Liver (tissue), 9 donors: ENCODE results near the gene RAB17. TPM values are rescaled to one million over a fixed set of nuclear protein-coding genes. Genes with fewer than 3 reads are reported as not detected.

ENCODE experiments used
- DNase-seq: peaks from one replicate; pipeline ENCODE4 v3.0.0-alpha.2; 2017; ENCODE audit warnings: low spot score
- H3K27ac ChIP-seq, 2 donors: one replicate each; pipeline ENCODE4 v1.7.0; 2013; ENCODE audit warnings: inconsistent platforms in 2 of 2, low read length in 2 of 2, control low read depth in 1 of 2, low read depth in 1 of 2, mild to moderate bottlenecking in 1 of 2
- H3K27me3 ChIP-seq, 4 donors: one replicate each; pipeline versions ENCODE4 v1.6.1 to v1.7.0; 2013; ENCODE audit warnings: low read length in 3 of 4, inconsistent platforms in 1 of 4, mild to moderate bottlenecking in 1 of 4, moderate library complexity in 1 of 4; ENCODE audit not compliant: control insufficient read depth in 4 of 4, insufficient read depth in 4 of 4
- H3K36me3 ChIP-seq, 4 donors: one replicate each; pipeline versions ENCODE4 v1.6.1 to v1.7.0; 2013; ENCODE audit warnings: low read length in 3 of 4, mild to moderate bottlenecking in 3 of 4, low read depth in 1 of 4, moderate library complexity in 1 of 4; ENCODE audit not compliant: control insufficient read depth in 4 of 4, insufficient read depth in 3 of 4
- H3K4me1 ChIP-seq, 4 donors: one replicate each; pipeline versions ENCODE4 v1.6.1 to v1.7.0; 2013; ENCODE audit warnings: low read length in 3 of 4, mild to moderate bottlenecking in 3 of 4, moderate library complexity in 1 of 4; ENCODE audit not compliant: control insufficient read depth in 4 of 4, insufficient read depth in 4 of 4
- H3K4me3 ChIP-seq, 3 donors: one replicate each; pipeline versions ENCODE4 v1.6.1 to v1.7.0; 2013; ENCODE audit warnings: low read length in 3 of 3, control low read depth in 1 of 3, low read depth in 1 of 3, mild to moderate bottlenecking in 1 of 3
- H3K9ac ChIP-seq, 2 donors: one replicate each; pipeline ENCODE4 v1.7.0; 2013; ENCODE audit warnings: low read length in 2 of 2, mild to moderate bottlenecking in 2 of 2, moderate library complexity in 2 of 2, control low read depth in 1 of 2, low read depth in 1 of 2
- H3K9me3 ChIP-seq, 4 donors: one replicate each; pipeline versions ENCODE4 v1.6.1 to v1.7.0; 2013; ENCODE audit warnings: low read length in 3 of 4; ENCODE audit not compliant: control insufficient read depth in 4 of 4
- FOXA2 ChIP-seq: IDR thresholded peaks from 2 replicates; pipeline ENCODE4 v1.6.1; 2016; ENCODE audit warnings: antibody characterized with exemption
- HNF4A ChIP-seq, 2 donors: conservative IDR thresholded peaks; 2 replicates each; pipeline ENCODE4 v1.6.1; 2016; ENCODE audit warnings: antibody characterized with exemption in 2 of 2, mild to moderate bottlenecking in 2 of 2
- JUND ChIP-seq, 2 donors: IDR thresholded peaks; 2 replicates each; pipeline ENCODE4 v1.6.1; 2016; ENCODE audit warnings: antibody characterized with exemption in 2 of 2
- NR2F2 ChIP-seq: IDR thresholded peaks from 2 replicates; pipeline ENCODE4 v1.6.1; 2016; ENCODE audit warnings: antibody characterized with exemption
- RAD21 ChIP-seq, 2 donors: IDR thresholded peaks; 2 replicates each; pipeline ENCODE4 v1.6.1; 2016; ENCODE audit warnings: antibody characterized with exemption in 2 of 2, mild to moderate bottlenecking in 2 of 2
- RXRA ChIP-seq, 2 donors: IDR thresholded peaks; 2 replicates each; pipeline ENCODE4 v1.6.1; 2017 to 2018; ENCODE audit warnings: antibody characterized with exemption in 2 of 2, mild to moderate bottlenecking in 1 of 2
- SP1 ChIP-seq: IDR thresholded peaks from 2 replicates; pipeline ENCODE4 v1.6.1; 2018; ENCODE audit warnings: antibody characterized with exemption, mild to moderate bottlenecking
- TAF1 ChIP-seq: conservative IDR thresholded peaks from 2 replicates; pipeline ENCODE4 v1.6.1; 2016; ENCODE audit warnings: antibody characterized with exemption, mild to moderate bottlenecking
- YY1 ChIP-seq: IDR thresholded peaks from 2 replicates; pipeline ENCODE4 v1.6.1; 2016; ENCODE audit warnings: antibody characterized with exemption, mild to moderate bottlenecking
- WGBS: extraction: QIAGEN DNeasy Blood & Tissue Kit; methylation state at CpG from one replicate; pipeline ENCODE4 v1.1.7; 2013; 5-methylcytosine and 5-hydroxymethylcytosine counted together
- polyA plus RNA-seq, 2 donors: library from polyadenylated mRNA; stranded (reverse) in 1 of 2; unstranded in 1 of 2; fragments of 200-250 nt in 1 of 2; fragments of >200 nt in 1 of 2; fragmentation: Nextera tagmentation in 1 of 2; extraction: Ambion mirVana in 1 of 2; gene quantifications; one replicate each; pipeline versions ENCODE4 v1.2.1 to v1.2.3, GENCODE V29; 2013 to 2015
- total RNA-seq, 2 donors: library from RNA; depleted of rRNA; stranded (reverse); fragments of >200 nt; gene quantifications; one replicate each; pipeline ENCODE4 v1.2.3, GENCODE V29; 2014
- TF ChIP-seq, protein P1 (sequence below): IDR thresholded peaks from 2 replicates; pipeline ENCODE4 v1.6.1; 2016; ENCODE audit warnings: antibody characterized with exemption
- TF ChIP-seq, protein P2 (sequence below): IDR thresholded peaks from 2 replicates; pipeline ENCODE4 v1.6.1; 2016; ENCODE audit warnings: antibody characterized with exemption, mild to moderate bottlenecking
- TF ChIP-seq, protein P3 (sequence below): IDR thresholded peaks from 2 replicates; pipeline ENCODE4 v1.6.1; 2016; ENCODE audit warnings: antibody characterized with exemption
- donor health status: healthy.
- donor health status: healthy.
- donor health status: healthy.
- donor health status: healthy.
- donor health status: healthy.

RAB17 gene
- total and polyA plus RNA-seq, 4 donors = 17.8 to 96.5 (median 74.9) TPM

DNA sequence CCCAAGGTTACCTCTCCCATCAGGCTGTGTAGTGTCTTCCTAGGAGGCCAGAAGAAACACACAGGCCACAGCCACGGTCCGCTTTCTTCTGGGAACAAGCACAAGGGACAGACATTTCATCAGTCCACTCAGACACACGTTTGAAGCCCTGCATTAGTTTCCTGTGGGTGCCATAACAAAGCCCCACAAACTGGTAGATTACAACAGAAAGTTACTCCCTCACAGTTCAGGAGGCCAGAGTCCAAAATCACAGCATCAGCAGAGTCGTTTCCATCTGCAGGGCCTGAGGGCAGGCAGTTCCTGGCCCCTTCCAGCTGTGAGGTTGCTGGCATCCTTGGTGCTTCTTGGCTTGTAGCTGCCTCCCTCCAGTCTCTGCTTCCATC is 32.9 kb downstream of the RAB17 start:
- Histone ChIP-seq H3K9ac (no peak overlapping the region), H3K9me3 (peaks cover 3 to 6% (median 3%) of the 10 kb centered on the region in 4 donors), H3K4me1 (peaks cover 0 to 8% (median 5%) of the 10 kb centered on the region in 4 donors), H3K36me3 (peaks cover 4 to 15% (median 12%) of the 10 kb centered on the region in 4 donors), H3K27ac (no peak overlapping the region), H3K4me3 (no peak overlapping the region), H3K27me3 (no peaks in the 10 kb centered on the region)
- no peak for DNase-seq
- WGBS = 67% methylated on average over 4 of the region's 4 CpGs
- TF ChIP-seq NR2F2 (no peak), HNF4A (conservative IDR thresholded peaks at IDR 0.05) (peak in 1 of 2 donors; percentile 55), YY1 (no peak)

DNA sequence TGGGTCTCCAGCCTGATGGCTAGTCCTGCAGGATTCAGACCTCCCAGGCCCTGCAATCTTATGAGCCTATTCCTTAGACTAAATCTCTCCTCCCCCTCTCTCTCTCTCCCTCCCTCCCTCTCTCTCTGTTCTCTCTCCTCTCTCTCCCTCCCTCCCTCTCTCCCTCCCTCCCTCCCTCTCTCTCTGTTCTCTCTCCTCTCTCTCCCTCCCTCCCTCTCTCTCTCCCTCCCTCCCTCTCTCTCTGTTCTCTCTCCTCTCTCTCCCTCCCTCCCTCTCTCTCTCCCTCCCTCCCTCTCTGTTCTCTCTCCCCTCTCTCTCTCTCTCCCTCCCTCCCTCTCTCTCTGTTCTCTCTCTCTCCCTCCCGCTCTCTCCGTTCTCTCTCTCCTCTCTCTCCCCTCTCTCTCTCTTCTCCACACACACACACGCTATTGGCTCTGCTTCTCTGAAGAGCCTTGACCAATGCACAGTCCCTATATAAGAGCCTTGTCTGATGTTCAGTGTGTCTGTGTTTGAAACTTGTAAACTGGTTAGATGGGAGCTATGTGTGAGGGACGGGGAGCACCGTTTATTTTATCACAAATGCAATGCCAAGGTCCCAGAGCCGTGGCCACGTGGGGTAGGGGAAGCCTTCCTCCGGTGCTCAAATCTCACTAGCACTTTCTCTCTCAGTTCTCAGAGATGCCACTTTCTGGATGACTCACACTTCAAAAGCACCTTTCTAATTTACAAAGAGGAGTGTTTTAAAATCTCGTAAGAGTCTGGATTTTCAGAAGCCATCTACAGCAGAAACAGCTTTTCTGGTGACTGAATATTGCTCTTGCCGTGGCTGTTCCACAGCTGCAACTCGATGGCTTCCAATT is 33.5 kb downstream of the RAB17 start:
- peaks cover 5 to 15% (median 12%) of the 10 kb centered on the region in 4 donors for H3K36me3 ChIP-seq
- H3K9ac ChIP-seq = no peak overlapping the region
- peaks cover 3 to 6% (median 3%) of the 10 kb centered on the region in 4 donors for H3K9me3 ChIP-seq
- H3K27me3 ChIP-seq = no peaks in the 10 kb centered on the region
- TF ChIP-seq, protein P1, sequence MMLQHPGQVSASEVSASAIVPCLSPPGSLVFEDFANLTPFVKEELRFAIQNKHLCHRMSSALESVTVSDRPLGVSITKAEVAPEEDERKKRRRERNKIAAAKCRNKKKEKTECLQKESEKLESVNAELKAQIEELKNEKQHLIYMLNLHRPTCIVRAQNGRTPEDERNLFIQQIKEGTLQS = no peak
- TF ChIP-seq SP1 (no peak), YY1 (no peak), HNF4A (conservative IDR thresholded peaks at IDR 0.05) (no peak), NR2F2 (no peak), TAF1 (no peak), RAD21 (IDR thresholded peaks at IDR 0.05) (no peak)
- TF ChIP-seq, protein P2, sequence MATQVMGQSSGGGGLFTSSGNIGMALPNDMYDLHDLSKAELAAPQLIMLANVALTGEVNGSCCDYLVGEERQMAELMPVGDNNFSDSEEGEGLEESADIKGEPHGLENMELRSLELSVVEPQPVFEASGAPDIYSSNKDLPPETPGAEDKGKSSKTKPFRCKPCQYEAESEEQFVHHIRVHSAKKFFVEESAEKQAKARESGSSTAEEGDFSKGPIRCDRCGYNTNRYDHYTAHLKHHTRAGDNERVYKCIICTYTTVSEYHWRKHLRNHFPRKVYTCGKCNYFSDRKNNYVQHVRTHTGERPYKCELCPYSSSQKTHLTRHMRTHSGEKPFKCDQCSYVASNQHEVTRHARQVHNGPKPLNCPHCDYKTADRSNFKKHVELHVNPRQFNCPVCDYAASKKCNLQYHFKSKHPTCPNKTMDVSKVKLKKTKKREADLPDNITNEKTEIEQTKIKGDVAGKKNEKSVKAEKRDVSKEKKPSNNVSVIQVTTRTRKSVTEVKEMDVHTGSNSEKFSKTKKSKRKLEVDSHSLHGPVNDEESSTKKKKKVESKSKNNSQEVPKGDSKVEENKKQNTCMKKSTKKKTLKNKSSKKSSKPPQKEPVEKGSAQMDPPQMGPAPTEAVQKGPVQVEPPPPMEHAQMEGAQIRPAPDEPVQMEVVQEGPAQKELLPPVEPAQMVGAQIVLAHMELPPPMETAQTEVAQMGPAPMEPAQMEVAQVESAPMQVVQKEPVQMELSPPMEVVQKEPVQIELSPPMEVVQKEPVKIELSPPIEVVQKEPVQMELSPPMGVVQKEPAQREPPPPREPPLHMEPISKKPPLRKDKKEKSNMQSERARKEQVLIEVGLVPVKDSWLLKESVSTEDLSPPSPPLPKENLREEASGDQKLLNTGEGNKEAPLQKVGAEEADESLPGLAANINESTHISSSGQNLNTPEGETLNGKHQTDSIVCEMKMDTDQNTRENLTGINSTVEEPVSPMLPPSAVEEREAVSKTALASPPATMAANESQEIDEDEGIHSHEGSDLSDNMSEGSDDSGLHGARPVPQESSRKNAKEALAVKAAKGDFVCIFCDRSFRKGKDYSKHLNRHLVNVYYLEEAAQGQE = no peak
- TF ChIP-seq, protein P3, sequence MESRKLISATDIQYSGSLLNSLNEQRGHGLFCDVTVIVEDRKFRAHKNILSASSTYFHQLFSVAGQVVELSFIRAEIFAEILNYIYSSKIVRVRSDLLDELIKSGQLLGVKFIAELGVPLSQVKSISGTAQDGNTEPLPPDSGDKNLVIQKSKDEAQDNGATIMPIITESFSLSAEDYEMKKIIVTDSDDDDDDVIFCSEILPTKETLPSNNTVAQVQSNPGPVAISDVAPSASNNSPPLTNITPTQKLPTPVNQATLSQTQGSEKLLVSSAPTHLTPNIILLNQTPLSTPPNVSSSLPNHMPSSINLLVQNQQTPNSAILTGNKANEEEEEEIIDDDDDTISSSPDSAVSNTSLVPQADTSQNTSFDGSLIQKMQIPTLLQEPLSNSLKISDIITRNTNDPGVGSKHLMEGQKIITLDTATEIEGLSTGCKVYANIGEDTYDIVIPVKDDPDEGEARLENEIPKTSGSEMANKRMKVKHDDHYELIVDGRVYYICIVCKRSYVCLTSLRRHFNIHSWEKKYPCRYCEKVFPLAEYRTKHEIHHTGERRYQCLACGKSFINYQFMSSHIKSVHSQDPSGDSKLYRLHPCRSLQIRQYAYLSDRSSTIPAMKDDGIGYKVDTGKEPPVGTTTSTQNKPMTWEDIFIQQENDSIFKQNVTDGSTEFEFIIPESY = no peak
- 80% methylated on average over 11 of the region's 11 CpGs for WGBS
- H3K4me1 ChIP-seq = peaks cover 0 to 8% (median 5%) of the 10 kb centered on the region in 4 donors
- DNase-seq = no peak
- H3K27ac ChIP-seq = no peak overlapping the region
- H3K4me3 ChIP-seq = no peak overlapping the region

DNA sequence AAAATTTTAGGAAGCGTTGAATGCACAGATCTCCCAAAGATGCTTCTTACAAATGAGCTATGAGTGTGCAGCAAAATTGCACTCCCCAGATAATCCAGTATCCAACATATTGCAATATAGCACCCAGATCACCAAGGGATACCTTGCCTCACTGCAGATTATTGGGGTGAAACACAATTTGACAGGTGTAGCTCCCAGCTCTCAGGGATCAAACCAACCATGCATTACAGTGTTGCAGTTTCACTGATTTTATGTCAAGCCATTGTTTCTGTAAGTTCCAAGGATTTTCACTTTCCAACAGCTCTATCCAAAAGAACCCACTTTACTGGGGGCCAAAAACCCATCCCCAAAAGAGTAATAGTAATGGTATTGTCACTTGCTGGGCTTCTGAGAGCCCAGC is 35.0 kb downstream of the RAB17 start:
- TF ChIP-seq HNF4A (conservative IDR thresholded peaks at IDR 0.05) (no peak), RAD21 (IDR thresholded peaks at IDR 0.05) (no peak), FOXA2 (no peak), RXRA (IDR thresholded peaks at IDR 0.05) (no peak), JUND (IDR thresholded peaks at IDR 0.05) (no peak), SP1 (no peak)
- TF ChIP-seq, protein P3 = no peak
- Histone ChIP-seq H3K4me3 (no peak overlapping the region), H3K36me3 (peaks cover 5 to 15% (median 12%) of the 10 kb centered on the region in 4 donors), H3K27ac (no peak overlapping the region), H3K27me3 (no peaks in the 10 kb centered on the region), H3K9me3 (peaks cover 3 to 6% (median 3%) of the 10 kb centered on the region in 4 donors), H3K4me1 (peaks cover 0 to 17% (median 10%) of the 10 kb centered on the region in 4 donors), H3K9ac (no peak overlapping the region)
- DNase-seq = no peak
- 95% methylated on average over 1 of the region's 1 CpG for WGBS
